NCI-H446 (cell line): ENCODE data around the gene MYO16.
"Not testable (repeated sequence)": the region's sequence is repeated elsewhere in the genome, so short reads cannot be mapped to it uniquely, and the experiment has no call there.

ENCODE experiments used
- DNase-seq, 2 experiments: peaks; one replicate each; lab custom pipeline; 2025; lab: John Stamatoyannopoulos, UW

MYO16 gene

GRCh38 chr13:108983273-108983672 lies 353.9 kb downstream of the MYO16 start:
- DNase-seq: no peak

GRCh38 chr13:108984251-108984920 lies 355.0 kb downstream of the MYO16 start:
- DNase-seq: no peak

- DNase-seq: no peak
These were observed 355.8 kb downstream of the MYO16 start for GRCh38 chr13:108985166-108985565.

GRCh38 chr13:108987517-108987916 lies 358.1 kb downstream of the MYO16 start:
- DNase-seq: no peak

- no peak for DNase-seq
These were observed 358.5 kb downstream of the MYO16 start for GRCh38 chr13:108987944-108988343.

- not testable (repeated sequence) for DNase-seq
These were observed 362.0 kb downstream of the MYO16 start for GRCh38 chr13:108991416-108991815.

GRCh38 chr13:108993346-108993745 lies 363.9 kb downstream of the MYO16 start:
- no peak for DNase-seq

- DNase-seq: no peak
These were observed 367.0 kb downstream of the MYO16 start for GRCh38 chr13:108996430-108996829.

- no peak for DNase-seq
These were observed 370.8 kb downstream of the MYO16 start for GRCh38 chr13:109000207-109000606.

- no peak for DNase-seq
These were observed 373.5 kb downstream of the MYO16 start for GRCh38 chr13:109002934-109003333.

- no peak for DNase-seq
These were observed 378.5 kb downstream of the MYO16 start for GRCh38 chr13:109007946-109008345.

- DNase-seq: no peak
These were observed 380.3 kb downstream of the MYO16 start for GRCh38 chr13:109009756-109010155.

GRCh38 chr13:109010912-109011311 lies 381.5 kb downstream of the MYO16 start:
- DNase-seq: no peak

GRCh38 chr13:109012115-109012514 lies 382.7 kb downstream of the MYO16 start:
- no peak for DNase-seq

- DNase-seq: no peak
These were observed 392.1 kb downstream of the MYO16 start for GRCh38 chr13:109021558-109021957.

GRCh38 chr13:109024611-109025010 lies 395.2 kb downstream of the MYO16 start:
- DNase-seq: no peak

GRCh38 chr13:109026266-109026665 lies 396.9 kb downstream of the MYO16 start:
- no peak for DNase-seq

- DNase-seq: no peak
These were observed 399.2 kb downstream of the MYO16 start for GRCh38 chr13:109028624-109029023.

GRCh38 chr13:109033090-109033489 lies 403.7 kb downstream of the MYO16 start:
- DNase-seq: no peak

- DNase-seq: no peak
These were observed 406.8 kb downstream of the MYO16 start for GRCh38 chr13:109036078-109036780.

- no peak for DNase-seq
These were observed 414.2 kb downstream of the MYO16 start for GRCh38 chr13:109043636-109044035.

GRCh38 chr13:109055850-109056249 lies 426.4 kb downstream of the MYO16 start:
- DNase-seq: no peak

- DNase-seq: no peak
These were observed 428.7 kb downstream of the MYO16 start for GRCh38 chr13:109058087-109058486.

GRCh38 chr13:109072505-109072904 lies 443.1 kb downstream of the MYO16 start:
- no peak for DNase-seq
